Activated naive CD8-positive, alpha-beta T cell treated with anti-CD3 and anti-CD28 coated beads, Interleukin-2, amount 50 U/mL, for 24 hours (primary cell): ENCODE measurements around the gene MVD.
A peak's percentile ranks its signal among the peaks of the same experiment; 100 is the strongest.

Source experiments
- ATAC-seq: fragments of 150-1000 bp; cut with Tn5 transposase; one replicate; pipeline ENCODE4 v1.10.0; 2021
- DNase-seq: peaks from one replicate; pipeline ENCODE4 v3.0.0; 2021
- H3K27ac Mint-ChIP-seq: one replicate; pipeline ENCODE4 v1.8.0; 2021; ENCODE audit warnings: mild to moderate bottlenecking, mixed read lengths
- H3K27me3 Mint-ChIP-seq: one replicate; pipeline ENCODE4 v1.8.0; 2021; ENCODE audit warnings: mixed read lengths
- H3K36me3 Mint-ChIP-seq: one replicate; pipeline ENCODE4 v1.8.0; 2021; ENCODE audit warnings: low read depth, mixed read lengths
- H3K4me1 Mint-ChIP-seq: one replicate; pipeline ENCODE4 v1.8.0; 2021; ENCODE audit warnings: mixed read lengths
- H3K4me3 Mint-ChIP-seq: one replicate; pipeline ENCODE4 v1.8.0; 2021; ENCODE audit warnings: mild to moderate bottlenecking, moderate library complexity, mixed read lengths
- H3K9me3 Mint-ChIP-seq: one replicate; pipeline ENCODE4 v1.8.0; 2021; ENCODE audit warnings: mixed read lengths

MVD gene

DNA sequence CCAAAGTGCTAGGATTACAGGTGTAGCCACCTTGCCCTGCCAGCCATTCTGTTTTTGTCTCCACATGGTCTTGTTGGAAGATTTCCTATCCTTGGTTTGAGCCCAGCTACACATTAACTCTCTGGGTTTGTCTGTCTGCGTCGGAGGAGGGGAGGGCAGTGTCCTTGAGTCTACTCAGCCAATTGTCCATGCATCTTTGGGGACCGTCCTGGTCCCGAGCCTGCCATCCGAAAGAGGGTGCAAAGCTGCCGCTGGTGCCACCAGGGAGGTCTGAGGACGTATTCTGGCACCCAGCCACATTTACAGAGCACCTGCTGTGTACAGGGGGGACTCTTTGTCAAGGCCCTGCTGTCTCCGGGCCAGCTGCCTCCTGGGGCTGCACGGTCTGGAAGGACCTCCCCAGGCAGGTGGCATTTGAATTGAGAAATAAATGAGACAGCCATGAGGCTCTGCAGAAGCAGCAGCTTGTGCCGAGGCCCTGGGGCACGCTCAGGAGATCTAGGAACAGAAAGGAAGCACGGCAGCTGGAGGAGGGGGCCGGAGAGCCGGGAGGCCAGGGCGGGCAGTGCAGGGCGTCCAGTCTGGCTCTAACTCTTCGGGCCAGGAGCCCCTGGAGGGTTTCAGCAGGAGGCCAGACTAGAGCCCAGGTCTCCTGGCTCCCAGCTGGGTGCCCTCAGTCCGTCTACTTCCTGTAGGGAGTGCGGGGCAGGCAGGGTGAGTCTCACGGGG lies 13.5 kb downstream of the MVD start:
- ATAC-seq, result no peak
- Mint-ChIP-seq H3K9me3 (no peaks in the 10 kb centered on the region), H3K4me3 (peak overlapping the region; percentile 87), H3K36me3 (peaks cover 4% of the 10 kb centered on the region), H3K4me1 (peaks cover 25% of the 10 kb centered on the region), H3K27ac (peak overlapping the region; percentile 70), H3K27me3 (no peaks in the 10 kb centered on the region)
- DNase-seq, result no peak

GRCh38 chr16:88647178-88648070 lies 15.5 kb downstream of the MVD start:
- H3K27ac Mint-ChIP-seq, result no peak overlapping the region

GRCh38 chr16:88646345-88647034 lies 16.4 kb downstream of the MVD start:
- no peak overlapping the region for H3K4me3 Mint-ChIP-seq
- no peaks in the 10 kb centered on the region for H3K27me3 Mint-ChIP-seq
- peaks cover 10% of the 10 kb centered on the region for H3K36me3 Mint-ChIP-seq
- H3K9me3 Mint-ChIP-seq, result no peaks in the 10 kb centered on the region
- DNase-seq (no peak), ATAC-seq (no peak)
- no peak overlapping the region for H3K27ac Mint-ChIP-seq
- peaks cover 20% of the 10 kb centered on the region for H3K4me1 Mint-ChIP-seq

More at GRCh38 chr16:88647178-88648070, 15.5 kb downstream of the MVD start:
- peaks cover 25% of the 10 kb centered on the region for H3K4me1 Mint-ChIP-seq
- H3K9me3 Mint-ChIP-seq, result no peaks in the 10 kb centered on the region
- no peak for DNase-seq
- H3K4me3 Mint-ChIP-seq, result no peak overlapping the region
- no peak for ATAC-seq
- peaks cover 10% of the 10 kb centered on the region for H3K36me3 Mint-ChIP-seq
- no peaks in the 10 kb centered on the region for H3K27me3 Mint-ChIP-seq

GRCh38 chr16:88645941-88646340 lies 16.9 kb downstream of the MVD start:
- Mint-ChIP-seq H3K9me3 (no peaks in the 10 kb centered on the region), H3K27me3 (peaks cover 1% of the 10 kb centered on the region), H3K4me3 (no peak overlapping the region), H3K27ac (no peak overlapping the region), H3K36me3 (peaks cover 10% of the 10 kb centered on the region), H3K4me1 (peaks cover 19% of the 10 kb centered on the region)
- no peak for ATAC-seq
- DNase-seq, result no peak

DNA sequence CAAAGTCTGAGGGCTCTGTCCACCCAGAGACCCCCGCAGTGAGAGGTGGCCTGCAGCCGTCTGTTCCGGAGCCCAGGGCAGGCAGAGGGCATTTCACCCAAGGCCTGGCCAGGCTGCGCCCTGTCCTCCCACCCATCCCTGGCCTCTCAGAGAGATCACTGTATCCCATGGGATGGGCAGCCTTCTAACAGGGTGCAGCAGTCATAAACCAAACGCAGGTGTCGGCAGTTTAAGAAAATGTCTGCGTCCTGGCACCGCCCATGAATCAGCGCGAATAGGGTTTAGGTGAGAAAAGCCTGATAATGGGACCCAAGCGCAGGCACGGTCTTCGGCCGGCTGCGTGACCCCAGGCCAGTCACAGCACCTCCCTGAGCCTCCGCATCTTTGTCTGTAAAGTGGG lies 17.4 kb downstream of the MVD start:
- peaks cover 10% of the 10 kb centered on the region for H3K36me3 Mint-ChIP-seq

DNA sequence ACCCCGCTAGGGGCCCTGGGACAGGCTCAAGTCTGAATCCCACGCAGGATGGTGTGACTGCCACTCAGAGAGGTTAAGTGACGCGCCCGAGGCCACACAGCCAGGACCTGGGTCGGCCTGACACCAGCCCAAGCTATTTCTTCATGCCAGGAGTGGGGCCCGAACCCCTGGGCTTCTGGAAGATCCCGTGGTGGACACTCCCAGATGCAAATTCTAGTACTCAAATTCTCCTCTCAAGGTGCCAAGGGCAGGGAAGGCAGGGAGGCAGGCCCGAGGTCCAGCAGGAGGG lies 19.3 kb downstream of the MVD start:
- ATAC-seq (no peak), DNase-seq (no peak)
- Mint-ChIP-seq H3K4me1 (peaks cover 19% of the 10 kb centered on the region), H3K9me3 (no peaks in the 10 kb centered on the region), H3K4me3 (no peak overlapping the region), H3K27ac (no peak overlapping the region), H3K36me3 (peaks cover 7% of the 10 kb centered on the region), H3K27me3 (peaks cover 11% of the 10 kb centered on the region)

More for the DNA sequence above, 17.4 kb downstream of the MVD start:
- H3K27ac Mint-ChIP-seq, result no peak overlapping the region
- no peak overlapping the region for H3K4me3 Mint-ChIP-seq
- ATAC-seq, result no peak
- DNase-seq, result no peak
- no peaks in the 10 kb centered on the region for H3K9me3 Mint-ChIP-seq
- peaks cover 21% of the 10 kb centered on the region for H3K4me1 Mint-ChIP-seq
- H3K27me3 Mint-ChIP-seq, result peaks cover 3% of the 10 kb centered on the region

GRCh38 chr16:88642881-88643643 lies 19.8 kb downstream of the MVD start:
- H3K4me1 Mint-ChIP-seq, result peaks cover 22% of the 10 kb centered on the region
- peaks cover 7% of the 10 kb centered on the region for H3K36me3 Mint-ChIP-seq
- no peak overlapping the region for H3K27ac Mint-ChIP-seq
- DNase-seq (no peak), ATAC-seq (no peak)
- no peaks in the 10 kb centered on the region for H3K9me3 Mint-ChIP-seq
- no peak overlapping the region for H3K4me3 Mint-ChIP-seq
- H3K27me3 Mint-ChIP-seq, result peaks cover 14% of the 10 kb centered on the region

- ATAC-seq, result no peak
Measured at GRCh38 chr16:88640498-88641247, 22.2 kb downstream of the MVD start.

GRCh38 chr16:88640039-88640495 lies 22.8 kb downstream of the MVD start:
- Mint-ChIP-seq H3K27me3 (peaks cover 23% of the 10 kb centered on the region), H3K4me1 (peaks cover 42% of the 10 kb centered on the region), H3K27ac (no peak overlapping the region), H3K36me3 (peaks cover 10% of the 10 kb centered on the region), H3K4me3 (no peak overlapping the region), H3K9me3 (peaks cover 4% of the 10 kb centered on the region)
- no peak for ATAC-seq
- no peak for DNase-seq

More at GRCh38 chr16:88640498-88641247, 22.2 kb downstream of the MVD start:
- DNase-seq, result no peak
- H3K27ac Mint-ChIP-seq, result no peak overlapping the region
- H3K9me3 Mint-ChIP-seq, result peaks cover 4% of the 10 kb centered on the region
- no peak overlapping the region for H3K4me3 Mint-ChIP-seq
- H3K4me1 Mint-ChIP-seq, result peaks cover 41% of the 10 kb centered on the region
- H3K36me3 Mint-ChIP-seq, result peaks cover 10% of the 10 kb centered on the region
- peaks cover 23% of the 10 kb centered on the region for H3K27me3 Mint-ChIP-seq

GRCh38 chr16:88639231-88640038 lies 23.5 kb downstream of the MVD start:
- ATAC-seq (no peak), DNase-seq (no peak)
- H3K27ac Mint-ChIP-seq, result no peak overlapping the region
- H3K4me1 Mint-ChIP-seq, result peaks cover 43% of the 10 kb centered on the region
- no peak overlapping the region for H3K4me3 Mint-ChIP-seq
- H3K36me3 Mint-ChIP-seq, result peaks cover 10% of the 10 kb centered on the region
- peaks cover 4% of the 10 kb centered on the region for H3K9me3 Mint-ChIP-seq
- peaks cover 23% of the 10 kb centered on the region for H3K27me3 Mint-ChIP-seq

- Mint-ChIP-seq H3K27me3 (peaks cover 23% of the 10 kb centered on the region), H3K4me1 (peaks cover 49% of the 10 kb centered on the region), H3K4me3 (no peak within 1 kb of the TSS), H3K9me3 (peaks cover 4% of the 10 kb centered on the region), H3K27ac (no peak within 1 kb of the TSS), H3K36me3 (peaks cover 3% of the 10 kb centered on the region)
- ATAC-seq (no peak), DNase-seq (no peak)
Measured at GRCh38 chr16:88638323-88639230, 24.3 kb downstream of the MVD start, which contains the start of gene IL17C. IL17C (plus strand) TSS chr16:88638572; CDS start chr16:88638642, 70 bp downstream.
